ENCODE results near the gene DGKI.
"Not testable (repeated sequence)": the region's sequence is repeated elsewhere in the genome, so short reads cannot be mapped to it uniquely, and the experiment has no call there.

Gene DGKI

GRCh38 chr7:137835486-137836112 is 11.2 kb downstream of the DGKI start:
- H3K27me3 Mint-ChIP-seq (ENCODE audit: low read depth): no peaks in the 10 kb centered on the region
- no peak overlapping the region for H3K4me3 Mint-ChIP-seq
- peaks cover 15% of the 10 kb centered on the region for H3K9me3 Mint-ChIP-seq
- peaks cover 5% of the 10 kb centered on the region for H3K36me3 Mint-ChIP-seq (ENCODE audit: low read depth)
- H3K4me1 Mint-ChIP-seq (ENCODE audit: low read depth): no peaks in the 10 kb centered on the region
- no peak overlapping the region for H3K27ac Mint-ChIP-seq

DNA sequence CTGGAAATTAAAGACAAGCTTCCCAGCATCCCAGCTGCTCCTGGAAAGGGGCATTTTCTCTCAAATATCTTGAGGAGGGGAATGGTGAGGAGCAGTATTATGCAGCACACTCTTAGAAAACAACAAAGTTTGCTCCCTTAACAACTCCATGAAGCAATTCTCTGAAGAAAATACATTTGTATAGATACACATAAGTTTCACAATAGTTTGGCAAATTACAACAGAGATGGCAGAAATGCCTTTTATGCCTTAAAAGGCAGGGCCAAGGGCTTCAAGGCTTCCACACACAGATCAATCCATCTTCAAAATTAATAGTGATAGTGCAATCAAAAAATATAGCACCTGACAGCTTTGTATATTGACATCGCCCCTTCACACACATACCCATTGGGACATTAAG is 12.2 kb downstream of the DGKI start:
- Mint-ChIP-seq H3K27ac (no peak overlapping the region), H3K36me3 (ENCODE audit: low read depth) (peaks cover 5% of the 10 kb centered on the region), H3K9me3 (peaks cover 15% of the 10 kb centered on the region), H3K4me3 (no peak overlapping the region), H3K27me3 (ENCODE audit: low read depth) (no peaks in the 10 kb centered on the region), H3K4me1 (ENCODE audit: low read depth) (no peaks in the 10 kb centered on the region)

DNA sequence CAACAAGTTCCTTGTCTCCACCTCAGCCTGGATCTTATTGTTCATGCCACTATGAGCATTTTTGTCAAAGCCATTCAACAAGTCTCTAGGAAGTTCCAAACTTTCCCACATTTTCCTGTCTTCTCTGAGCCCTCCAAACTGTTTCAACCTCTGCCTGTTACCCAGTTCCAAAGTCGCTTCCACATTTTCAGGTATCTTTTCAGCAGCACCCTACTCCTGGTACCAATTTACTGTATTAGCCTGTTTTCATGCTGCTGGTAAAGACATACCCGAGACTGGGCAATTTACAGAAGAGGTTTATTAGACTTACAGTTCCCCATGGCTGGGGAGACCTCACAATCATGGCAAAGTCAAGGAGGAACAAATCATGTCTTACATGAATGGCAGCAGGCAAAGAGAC is 13.8 kb downstream of the DGKI start:
- H3K4me3 Mint-ChIP-seq; H3K4me1 Mint-ChIP-seq (ENCODE audit: low read depth); H3K27me3 Mint-ChIP-seq (ENCODE audit: low read depth); H3K27ac Mint-ChIP-seq; H3K36me3 Mint-ChIP-seq (ENCODE audit: low read depth): not testable (repeated sequence)
- peaks cover 15% of the 10 kb centered on the region for H3K9me3 Mint-ChIP-seq

- peaks cover 5% of the 10 kb centered on the region for H3K36me3 Mint-ChIP-seq (ENCODE audit: low read depth)
- peaks cover 15% of the 10 kb centered on the region for H3K9me3 Mint-ChIP-seq
- no peak overlapping the region for H3K4me3 Mint-ChIP-seq
These were observed 14.4 kb downstream of the DGKI start for GRCh38 chr7:137832382-137832781.

DNA sequence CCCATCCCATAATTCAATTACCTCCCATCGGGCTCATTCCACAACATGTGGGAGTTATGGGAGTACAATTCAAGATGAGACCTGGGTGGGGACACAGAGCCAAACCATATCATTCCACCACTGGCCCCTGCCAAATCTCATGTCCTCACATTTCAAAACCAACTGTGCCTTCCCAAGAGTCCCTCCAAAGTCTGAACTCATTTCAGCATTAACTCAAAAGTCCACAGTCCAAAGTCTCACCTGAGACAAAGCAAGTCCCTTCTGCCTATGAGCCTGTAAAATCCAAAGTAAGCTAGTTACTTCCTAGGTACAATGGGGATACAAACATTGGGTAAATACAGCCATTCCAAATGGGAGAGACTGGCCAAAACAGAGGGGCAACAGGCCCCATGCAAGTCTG is 15.2 kb downstream of the DGKI start:
- not testable (repeated sequence) for H3K36me3 Mint-ChIP-seq (ENCODE audit: low read depth); H3K4me3 Mint-ChIP-seq; H3K4me1 Mint-ChIP-seq (ENCODE audit: low read depth); H3K27ac Mint-ChIP-seq; H3K27me3 Mint-ChIP-seq (ENCODE audit: low read depth)
- H3K9me3 Mint-ChIP-seq: peaks cover 15% of the 10 kb centered on the region

More at GRCh38 chr7:137832382-137832781, 14.4 kb downstream of the DGKI start:
- no peak overlapping the region for H3K27ac Mint-ChIP-seq
- no peaks in the 10 kb centered on the region for H3K4me1 Mint-ChIP-seq (ENCODE audit: low read depth)
- H3K27me3 Mint-ChIP-seq (ENCODE audit: low read depth): no peaks in the 10 kb centered on the region

DNA sequence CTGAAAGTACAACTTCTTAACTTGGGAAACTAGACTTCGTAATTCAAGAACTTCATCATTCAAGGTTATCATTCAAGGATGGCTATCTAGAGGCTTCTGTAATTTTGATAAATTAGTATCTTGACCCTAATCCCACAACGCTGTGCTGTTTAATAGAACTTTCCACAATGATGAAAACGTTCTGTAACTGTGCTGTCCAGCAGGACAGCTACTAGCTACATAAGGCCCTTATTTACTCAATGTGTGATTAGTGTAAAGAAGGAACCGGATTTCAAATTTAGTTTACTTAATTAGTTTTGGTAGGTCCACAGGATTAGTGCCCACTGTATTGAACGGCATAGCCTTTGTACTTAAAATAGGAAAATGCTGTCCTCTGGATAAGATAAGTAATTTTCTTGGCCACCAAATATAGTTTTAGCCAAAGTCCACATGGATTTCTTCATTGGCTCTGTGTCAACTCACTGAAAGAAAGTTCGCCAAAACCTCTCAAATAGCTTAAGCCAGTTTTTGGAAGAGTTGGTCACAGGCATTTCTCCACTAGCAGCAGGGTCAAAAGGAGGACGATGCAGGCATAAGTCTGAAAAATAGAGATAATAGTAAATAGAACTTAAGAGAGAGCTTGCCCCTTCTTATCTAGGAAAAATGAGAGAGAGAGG is 17.3 kb downstream of the DGKI start:
- no peak overlapping the region for H3K4me3 Mint-ChIP-seq
- H3K36me3 Mint-ChIP-seq (ENCODE audit: low read depth): peaks cover 5% of the 10 kb centered on the region
- no peak overlapping the region for H3K27ac Mint-ChIP-seq

GRCh38 chr7:137828456-137828855 is 18.3 kb downstream of the DGKI start:
- Mint-ChIP-seq H3K9me3 (peaks cover 12% of the 10 kb centered on the region), H3K27ac (no peak overlapping the region)

More for the DNA sequence above, 17.3 kb downstream of the DGKI start:
- Mint-ChIP-seq H3K9me3 (peaks cover 15% of the 10 kb centered on the region), H3K27me3 (ENCODE audit: low read depth) (no peaks in the 10 kb centered on the region), H3K4me1 (ENCODE audit: low read depth) (no peaks in the 10 kb centered on the region)

GRCh38 chr7:137825489-137825888 is 21.3 kb downstream of the DGKI start:
- Mint-ChIP-seq H3K27ac (no peak overlapping the region), H3K27me3 (ENCODE audit: low read depth) (no peaks in the 10 kb centered on the region), H3K36me3 (ENCODE audit: low read depth) (no peaks in the 10 kb centered on the region), H3K9me3 (no peaks in the 10 kb centered on the region), H3K4me3 (no peak overlapping the region), H3K4me1 (ENCODE audit: low read depth) (no peaks in the 10 kb centered on the region)

More at GRCh38 chr7:137828456-137828855, 18.3 kb downstream of the DGKI start:
- H3K27me3 Mint-ChIP-seq (ENCODE audit: low read depth): no peaks in the 10 kb centered on the region
- no peaks in the 10 kb centered on the region for H3K4me1 Mint-ChIP-seq (ENCODE audit: low read depth)
- peaks cover 5% of the 10 kb centered on the region for H3K36me3 Mint-ChIP-seq (ENCODE audit: low read depth)
- H3K4me3 Mint-ChIP-seq: no peak overlapping the region

DNA sequence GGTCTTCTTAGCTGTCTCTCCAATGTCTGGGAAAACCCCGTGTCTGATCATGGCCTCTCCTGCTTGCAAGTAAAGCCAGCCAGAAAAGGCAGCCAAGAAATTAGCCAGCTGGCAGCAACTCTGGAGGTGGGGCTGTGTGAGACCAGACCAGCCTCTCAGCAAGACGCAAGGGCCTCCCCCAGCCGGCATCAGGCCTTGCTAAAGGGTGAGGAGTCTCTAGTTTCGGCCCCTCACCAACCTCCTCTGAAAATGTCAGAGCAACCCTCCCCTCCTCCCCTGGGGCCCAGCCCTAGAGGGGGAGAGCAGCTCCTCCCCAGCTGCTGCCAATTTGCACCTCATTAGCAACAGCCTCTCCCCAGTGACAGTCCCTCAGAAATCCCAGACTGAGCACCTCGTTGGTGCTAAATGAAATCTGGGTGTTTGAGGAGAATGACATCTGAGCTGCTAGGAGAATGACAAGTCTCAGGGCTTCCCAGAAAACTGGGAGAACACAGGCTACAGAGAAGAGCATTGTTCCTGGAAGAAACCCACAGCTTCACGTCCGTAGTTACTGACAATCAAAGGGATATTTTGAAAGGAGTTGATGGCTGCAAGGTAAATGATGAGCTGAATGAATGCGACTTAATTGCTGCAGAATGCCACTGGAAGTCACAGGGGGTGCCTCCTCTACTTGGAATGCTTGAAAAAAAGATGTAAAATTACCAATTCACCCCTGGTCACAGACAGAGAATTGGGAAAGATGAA is 25.9 kb downstream of the DGKI start:
- H3K27me3 Mint-ChIP-seq (ENCODE audit: low read depth): no peaks in the 10 kb centered on the region
- H3K36me3 Mint-ChIP-seq (ENCODE audit: low read depth): no peaks in the 10 kb centered on the region
- H3K4me3 Mint-ChIP-seq: no peak overlapping the region

DNA sequence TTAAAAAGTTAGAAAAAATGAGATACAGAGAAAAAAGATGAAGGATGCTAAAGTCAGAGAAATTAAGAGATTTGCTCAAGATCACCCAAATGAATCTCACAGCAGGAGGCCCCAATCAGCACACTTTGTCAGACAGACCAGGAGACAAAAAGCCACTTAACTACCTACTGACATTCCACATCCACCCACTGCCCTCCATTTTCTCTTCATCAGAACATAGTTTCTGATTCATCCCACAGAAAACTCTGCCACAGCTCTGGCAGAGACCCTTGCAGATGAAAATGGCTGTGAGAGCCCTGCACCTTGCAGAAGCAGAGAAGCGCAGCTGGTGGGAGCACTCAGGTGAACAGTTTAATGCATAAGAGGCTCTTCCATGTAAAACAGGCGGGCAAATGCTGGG is 26.6 kb downstream of the DGKI start:
- no peaks in the 10 kb centered on the region for H3K4me1 Mint-ChIP-seq (ENCODE audit: low read depth)
- H3K9me3 Mint-ChIP-seq: no peaks in the 10 kb centered on the region
- H3K27me3 Mint-ChIP-seq (ENCODE audit: low read depth): no peaks in the 10 kb centered on the region
- H3K4me3 Mint-ChIP-seq: no peak overlapping the region
- H3K36me3 Mint-ChIP-seq (ENCODE audit: low read depth): no peaks in the 10 kb centered on the region
- H3K27ac Mint-ChIP-seq: no peak overlapping the region

More for the DNA sequence above, 25.9 kb downstream of the DGKI start:
- Mint-ChIP-seq H3K27ac (no peak overlapping the region), H3K9me3 (no peaks in the 10 kb centered on the region), H3K4me1 (ENCODE audit: low read depth) (no peaks in the 10 kb centered on the region)

- Mint-ChIP-seq H3K27me3 (ENCODE audit: low read depth) (no peaks in the 10 kb centered on the region), H3K4me1 (ENCODE audit: low read depth) (no peaks in the 10 kb centered on the region)
These were observed 28.7 kb downstream of the DGKI start for GRCh38 chr7:137818036-137818435.

DNA sequence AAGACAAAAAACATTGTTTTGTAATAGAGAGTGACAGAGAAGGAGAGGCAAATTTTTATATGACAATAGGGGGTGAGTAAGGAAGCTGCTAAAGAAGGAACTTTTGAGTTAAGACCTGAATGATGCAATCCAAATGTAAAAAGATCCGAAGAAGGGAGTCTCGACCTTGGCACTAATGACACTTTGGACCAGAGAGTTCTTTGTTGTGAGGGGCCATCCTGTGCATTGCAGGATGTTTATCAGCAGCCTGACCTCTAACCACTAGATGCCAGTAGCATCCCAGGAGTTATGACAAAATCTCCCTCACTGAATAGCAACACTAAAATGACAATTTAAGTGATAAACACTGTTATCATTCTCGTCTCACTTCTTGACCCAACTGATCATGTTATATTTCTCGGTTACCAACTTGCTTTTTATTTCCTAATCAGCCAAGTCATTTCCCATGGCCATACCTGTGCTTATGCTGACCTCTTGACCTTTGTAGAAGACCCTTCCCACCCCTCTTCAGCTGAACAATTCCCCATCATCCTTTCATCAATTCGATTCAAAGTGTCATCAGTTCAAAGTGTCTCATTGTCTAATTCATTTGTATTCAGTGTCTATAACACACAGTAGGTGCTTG is 30.0 kb downstream of the DGKI start:
- H3K4me1 Mint-ChIP-seq (ENCODE audit: low read depth): no peaks in the 10 kb centered on the region
- no peaks in the 10 kb centered on the region for H3K27me3 Mint-ChIP-seq (ENCODE audit: low read depth)
- no peak overlapping the region for H3K4me3 Mint-ChIP-seq
- H3K27ac Mint-ChIP-seq: no peak overlapping the region
- no peaks in the 10 kb centered on the region for H3K9me3 Mint-ChIP-seq
- H3K36me3 Mint-ChIP-seq (ENCODE audit: low read depth): no peaks in the 10 kb centered on the region

More at GRCh38 chr7:137818036-137818435, 28.7 kb downstream of the DGKI start:
- Mint-ChIP-seq H3K27ac (no peak overlapping the region), H3K36me3 (ENCODE audit: low read depth) (no peaks in the 10 kb centered on the region), H3K9me3 (no peaks in the 10 kb centered on the region), H3K4me3 (no peak overlapping the region)

GRCh38 chr7:137813541-137813940 is 33.2 kb downstream of the DGKI start:
- H3K4me1 Mint-ChIP-seq (ENCODE audit: low read depth): no peaks in the 10 kb centered on the region
- H3K4me3 Mint-ChIP-seq: no peak overlapping the region
- no peak overlapping the region for H3K27ac Mint-ChIP-seq
- H3K27me3 Mint-ChIP-seq (ENCODE audit: low read depth): no peaks in the 10 kb centered on the region
- no peaks in the 10 kb centered on the region for H3K36me3 Mint-ChIP-seq (ENCODE audit: low read depth)
- no peaks in the 10 kb centered on the region for H3K9me3 Mint-ChIP-seq

- H3K27me3 Mint-ChIP-seq (ENCODE audit: low read depth): no peaks in the 10 kb centered on the region
- H3K9me3 Mint-ChIP-seq: no peaks in the 10 kb centered on the region
- no peak overlapping the region for H3K27ac Mint-ChIP-seq
- no peaks in the 10 kb centered on the region for H3K36me3 Mint-ChIP-seq (ENCODE audit: low read depth)
- no peak overlapping the region for H3K4me3 Mint-ChIP-seq
- H3K4me1 Mint-ChIP-seq (ENCODE audit: low read depth): no peaks in the 10 kb centered on the region
These were observed 36.5 kb downstream of the DGKI start for GRCh38 chr7:137810248-137810647.

All from T-helper 1 cell treated with Interleukin-12 subunit alpha and Interleukin-12 subunit beta and Interleukin-4 antibody, amounts not matched to agents 30 μg/mL and 1 μg/mL, for 36 hours (primary cell).